GM21576 (cell line): ENCODE results near the gene CPE.

Source experiments
- ATAC-seq: cut with Tn5 transposase; IDR thresholded peaks from one replicate; pipeline ENCODE4 v1.9.1; 2021; ENCODE audit warnings: mild to moderate bottlenecking, moderate library complexity; ENCODE audit not compliant: unreplicated experiment

Gene CPE

GRCh38 chr4:165505958-165506837 lies 127.4 kb downstream of the CPE start:
- no peak for ATAC-seq

- ATAC-seq: no peak
Observed at GRCh38 chr4:165506849-165507248, 128.0 kb downstream of the CPE start.

GRCh38 chr4:165507381-165507780 lies 128.6 kb downstream of the CPE start:
- ATAC-seq: no peak

- no peak for ATAC-seq
Observed at GRCh38 chr4:165508372-165509120, 129.7 kb downstream of the CPE start.

GRCh38 chr4:165512424-165512823 lies 133.6 kb downstream of the CPE start:
- ATAC-seq: no peak

- no peak for ATAC-seq
Observed at GRCh38 chr4:165514739-165515138, 135.9 kb downstream of the CPE start.

- no peak for ATAC-seq
Observed at GRCh38 chr4:165515201-165515600, 136.4 kb downstream of the CPE start.

- ATAC-seq: no peak
Observed at GRCh38 chr4:165516281-165516833, 137.5 kb downstream of the CPE start.

- no peak for ATAC-seq
Observed at GRCh38 chr4:165517216-165517615, 138.4 kb downstream of the CPE start.

- no peak for ATAC-seq
Observed at GRCh38 chr4:165518024-165518616, 139.3 kb downstream of the CPE start.

GRCh38 chr4:165518686-165519085 lies 139.9 kb downstream of the CPE start:
- ATAC-seq: no peak

GRCh38 chr4:165519591-165519990 lies 140.8 kb downstream of the CPE start:
- no peak for ATAC-seq

- ATAC-seq: no peak
Observed at GRCh38 chr4:165520086-165520485, 141.3 kb downstream of the CPE start.

- ATAC-seq: no peak
Observed at GRCh38 chr4:165522050-165522449, 143.2 kb downstream of the CPE start.

GRCh38 chr4:165524532-165525190 lies 145.9 kb downstream of the CPE start:
- ATAC-seq: no peak

- no peak for ATAC-seq
Observed at GRCh38 chr4:165532976-165533375, 154.2 kb downstream of the CPE start.

- no peak for ATAC-seq
Observed at GRCh38 chr4:165537028-165537648, 158.3 kb downstream of the CPE start.

GRCh38 chr4:165539801-165540200 lies 161.0 kb downstream of the CPE start:
- ATAC-seq: no peak

- no peak for ATAC-seq
Observed at GRCh38 chr4:165540206-165540830, 161.5 kb downstream of the CPE start.

GRCh38 chr4:165541851-165542459 lies 163.1 kb downstream of the CPE start:
- no peak for ATAC-seq
